Mucosa of descending colon (tissue), 3 donors: ENCODE results near the gene RAB4B. TPM values are rescaled to one million over a fixed set of nuclear protein-coding genes. Genes with fewer than 3 reads are reported as not detected.

ENCODE experiments used
- ATAC-seq: fragments of 200-7000 bp; cut with Tn5 transposase; one replicate; pipeline ENCODE4 v1.9.1; 2020; ENCODE audit warnings: mild to moderate bottlenecking, moderate library complexity
- DNase-seq, 3 donors: peaks; one replicate each; pipeline ENCODE4 v3.0.0-alpha.2; 2020
- H3K36me3 ChIP-seq: fragments of 200-600 bp; one replicate; pipeline ENCODE4 v1.8.0; 2021; ENCODE audit warnings: low read depth, mild to moderate bottlenecking
- H3K4me1 ChIP-seq: fragments of 200-600 bp; one replicate; pipeline ENCODE4 v1.8.0; 2021; ENCODE audit warnings: low read depth, mild to moderate bottlenecking
- H3K4me3 ChIP-seq: fragments of 200-600 bp; one replicate; pipeline ENCODE4 v1.8.0; 2021; ENCODE audit warnings: mild to moderate bottlenecking
- H3K9me3 ChIP-seq: fragments of 200-600 bp; one replicate; pipeline ENCODE4 v1.8.0; 2021; ENCODE audit warnings: mild to moderate bottlenecking
- CTCF ChIP-seq: fragments of 200-600 bp; IDR thresholded peaks from one replicate; pipeline ENCODE4 v1.8.0; 2022; ENCODE audit warnings: antibody characterized with exemption, mild to moderate bottlenecking
- intact Hi-C, 2 donors: fragments of 100-400 bp; cut with DNase I in 1 of 2; cut with micrococcal nuclease in 1 of 2; formaldehyde crosslinking; loops; one replicate each; pipeline versions ENCODE4 v1.11.0 to v1.11.1; 2022; cut with DNase I, micrococcal nuclease
- total RNA-seq, 3 donors: library from RNA; stranded (reverse); fragmentation: NEBNext Ultra II Directional in 2 of 3; extraction: Animal tissue kit (Norgen Biotek cat#: 25700) in 2 of 3; gene quantifications; one replicate each; pipeline versions ENCODE4 v1.2.1 to v1.2.4, GENCODE V29; 2021 to 2023
- donor health status: DM: no; HTN: no; CAD: no; lungs with moderate emphysema.
- donor health status: DM: no; HTN: no; CAD: no.
- donor health status: DM: no; HTN: yes; CAD: no.

Gene RAB4B
- total RNA-seq, 3 donors from 2014 or later, result 46.9 to 68.1 (median 61.0) TPM

- H3K9me3 ChIP-seq, result no peaks in the 10 kb centered on the region
- ATAC-seq (no peak), DNase-seq (peak in 1 of 3 donors; percentile 32)
- no peaks in the 10 kb centered on the region for H3K36me3 ChIP-seq
- no peak overlapping the region for H3K4me3 ChIP-seq
- H3K4me1 ChIP-seq, result peaks cover 63% of the 10 kb centered on the region
- intact Hi-C loops, result no loop called here
- TF ChIP-seq CTCF, result no peak
These were observed 23.6 kb downstream of the RAB4B start for GRCh38 chr19:40801426-40802299.

GRCh38 chr19:40802300-40803169 is 24.5 kb downstream of the RAB4B start:
- TF ChIP-seq CTCF, result no peak
- peaks cover 67% of the 10 kb centered on the region for H3K4me1 ChIP-seq
- H3K36me3 ChIP-seq, result no peaks in the 10 kb centered on the region
- intact Hi-C loops, result no loop called here
- DNase-seq (peak; percentile 77 to 84 (median 79)), ATAC-seq (peak; percentile 20)
- no peaks in the 10 kb centered on the region for H3K9me3 ChIP-seq
- H3K4me3 ChIP-seq, result no peak overlapping the region

GRCh38 chr19:40803170-40803856 is 25.3 kb downstream of the RAB4B start:
- no peak overlapping the region for H3K4me3 ChIP-seq
- TF ChIP-seq CTCF, result no peak
- H3K4me1 ChIP-seq, result peaks cover 67% of the 10 kb centered on the region
- ATAC-seq (no peak), DNase-seq (no peak)
- H3K9me3 ChIP-seq, result no peaks in the 10 kb centered on the region
- H3K36me3 ChIP-seq, result no peaks in the 10 kb centered on the region
- intact Hi-C loops, result no loop called here

GRCh38 chr19:40803857-40804782 is 26.1 kb downstream of the RAB4B start:
- H3K36me3 ChIP-seq, result no peaks in the 10 kb centered on the region
- intact Hi-C loops, result no loop called here

More at GRCh38 chr19:40803857-40804782, 26.1 kb downstream of the RAB4B start:
- DNase-seq, result peak; percentile 77 to 85 (median 84)
- no peak for TF ChIP-seq CTCF
- peak; percentile 39 for ATAC-seq
- no peaks in the 10 kb centered on the region for H3K9me3 ChIP-seq
- no peak overlapping the region for H3K4me3 ChIP-seq
- peaks cover 67% of the 10 kb centered on the region for H3K4me1 ChIP-seq
